CD4-positive, alpha-beta T cell treated with Interferon gamma for 1 hour (primary cell): ENCODE results near the gene LHCGR.

Source experiments
- DNase-seq: peaks from one replicate; pipeline ENCODE4 v3.0.0-alpha.2; 2020

The LHCGR gene

GRCh38 chr2:48755473-48755872 lies at the start of gene LHCGR:
Gene LHCGR, minus strand, starts transcription at chr2:48755724. Its CDS starts 53 bp downstream, at chr2:48755671.
- no peak for DNase-seq

GRCh38 chr2:48799601-48800000 lies 44.1 kb upstream of the LHCGR start:
- no peak for DNase-seq

GRCh38 chr2:48795065-48795464 lies 39.5 kb upstream of the LHCGR start:
- no peak for DNase-seq

GRCh38 chr2:48793671-48794070 lies 38.1 kb upstream of the LHCGR start:
- no peak for DNase-seq

GRCh38 chr2:48792030-48792429 lies 36.5 kb upstream of the LHCGR start:
- DNase-seq = no peak

DNA sequence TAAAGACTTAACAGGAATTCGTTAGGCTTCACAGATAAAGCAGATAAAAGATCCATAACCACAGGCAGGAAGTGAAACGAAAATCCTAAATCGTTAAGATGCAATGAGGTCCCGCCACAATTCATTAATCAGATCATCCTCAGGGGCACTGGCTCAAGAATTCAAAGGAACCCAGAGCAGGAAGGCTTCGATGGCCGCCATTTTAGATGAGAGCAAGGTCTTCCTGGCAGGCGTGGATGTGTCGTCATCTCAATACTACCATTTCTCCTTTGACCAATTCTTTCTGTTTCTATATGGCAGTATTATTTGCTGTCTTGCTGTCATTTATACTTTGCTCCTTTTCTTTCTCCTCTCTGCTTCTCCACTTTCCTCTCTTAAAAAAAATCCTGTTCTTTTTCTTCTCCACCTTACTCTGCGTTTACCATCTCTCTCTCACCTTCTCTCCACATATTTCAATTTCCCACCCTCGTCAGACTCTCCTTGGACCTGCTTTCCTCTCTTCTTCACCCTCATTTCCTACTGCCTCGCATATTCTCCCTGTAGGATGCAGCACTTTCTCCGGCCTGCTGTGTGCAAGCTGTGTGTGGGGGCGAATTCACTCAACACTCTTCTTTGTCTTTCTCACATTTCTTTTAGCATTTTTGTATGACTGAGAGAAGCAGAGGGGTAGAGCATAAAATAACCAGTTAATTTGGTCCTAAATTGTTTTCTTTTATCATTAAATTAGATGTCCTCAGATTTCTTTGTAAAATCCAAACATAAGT lies 35.1 kb upstream of the LHCGR start:
- no peak for DNase-seq

DNA sequence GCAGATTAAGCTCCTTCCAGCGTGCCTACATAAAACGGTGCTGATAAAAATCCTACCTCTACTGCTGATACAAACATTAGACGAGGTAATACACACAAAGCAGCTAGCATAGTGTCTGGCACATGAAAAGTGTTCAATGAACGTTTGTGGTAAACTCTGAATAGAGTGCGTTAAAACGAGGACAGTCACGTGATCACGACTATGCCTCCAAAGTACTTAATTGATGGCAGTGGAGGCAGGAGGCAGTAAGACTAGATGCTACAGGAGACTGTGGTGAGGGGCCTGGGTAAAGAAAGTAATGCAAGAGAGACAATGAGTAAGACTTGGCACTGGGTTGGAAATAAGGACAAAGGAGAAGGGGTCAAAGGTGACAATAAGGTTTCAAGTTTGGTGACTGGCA lies 32.1 kb upstream of the LHCGR start:
- no peak for DNase-seq

GRCh38 chr2:48781366-48781765 lies 25.8 kb upstream of the LHCGR start:
- DNase-seq = no peak

GRCh38 chr2:48779019-48779716 lies 23.6 kb upstream of the LHCGR start:
- DNase-seq = no peak

DNA sequence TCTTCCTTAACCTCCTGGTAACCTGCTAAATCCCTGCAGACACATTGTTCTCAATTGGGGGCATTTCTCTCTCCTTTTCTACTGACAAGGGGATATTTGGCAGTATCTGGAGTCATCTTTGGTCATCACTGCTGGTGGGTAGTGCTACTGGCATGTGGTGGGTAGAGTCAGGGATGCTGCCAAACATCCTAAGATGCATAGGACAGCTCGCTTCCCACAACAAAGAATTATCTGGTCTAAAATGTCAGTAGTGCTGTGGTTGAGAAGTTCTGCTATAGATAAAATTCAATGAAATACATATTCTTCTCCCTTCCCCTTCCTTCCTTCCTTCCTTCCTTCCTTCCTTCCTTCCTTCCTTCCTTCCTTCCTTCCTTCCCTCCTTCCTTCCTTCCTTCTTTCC lies 18.7 kb upstream of the LHCGR start:
- DNase-seq = no peak

- no peak for DNase-seq
Measured at GRCh38 chr2:48771241-48772014, 15.9 kb upstream of the LHCGR start.

GRCh38 chr2:48770181-48770580 lies 14.7 kb upstream of the LHCGR start:
- no peak for DNase-seq

DNA sequence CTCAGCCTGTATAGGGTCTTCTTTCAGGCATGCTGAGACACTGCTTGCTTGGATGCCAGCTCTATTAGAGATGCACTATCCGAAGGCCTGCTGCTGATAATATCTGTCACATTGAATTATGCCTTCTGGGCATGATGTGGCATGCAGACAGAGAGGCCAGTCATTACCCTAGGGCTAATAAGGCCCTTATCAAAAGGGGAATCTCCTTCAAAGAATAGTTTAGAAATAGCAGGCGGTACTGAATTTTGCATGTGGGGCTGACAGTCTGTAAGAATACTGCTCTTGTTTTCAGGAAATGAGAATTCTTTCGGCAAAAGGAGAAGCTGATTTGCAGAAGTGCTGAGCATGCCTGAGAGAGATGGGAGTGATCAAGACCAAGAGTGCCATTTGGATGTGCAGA lies 13.1 kb upstream of the LHCGR start:
- DNase-seq = no peak

DNA sequence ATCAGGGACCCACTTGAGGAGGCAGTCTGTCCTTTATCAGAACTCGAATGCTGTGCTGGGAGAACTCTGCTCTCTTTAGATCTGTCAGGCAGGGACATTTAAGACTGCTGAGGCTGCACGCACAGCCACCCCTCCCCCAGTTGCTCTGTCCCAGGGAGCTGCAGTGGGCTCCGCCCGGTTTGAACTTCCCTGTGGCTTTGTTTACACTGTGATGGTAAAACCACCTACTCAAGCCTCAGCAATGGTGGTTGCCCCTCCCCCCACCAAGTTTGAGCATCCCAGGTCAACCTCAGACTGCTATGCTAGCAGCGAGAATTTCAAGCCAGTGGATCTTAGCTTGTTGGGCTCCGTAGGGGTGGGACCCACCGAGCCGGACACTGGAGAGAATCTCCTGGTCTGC lies 11.8 kb upstream of the LHCGR start:
- no peak for DNase-seq

DNA sequence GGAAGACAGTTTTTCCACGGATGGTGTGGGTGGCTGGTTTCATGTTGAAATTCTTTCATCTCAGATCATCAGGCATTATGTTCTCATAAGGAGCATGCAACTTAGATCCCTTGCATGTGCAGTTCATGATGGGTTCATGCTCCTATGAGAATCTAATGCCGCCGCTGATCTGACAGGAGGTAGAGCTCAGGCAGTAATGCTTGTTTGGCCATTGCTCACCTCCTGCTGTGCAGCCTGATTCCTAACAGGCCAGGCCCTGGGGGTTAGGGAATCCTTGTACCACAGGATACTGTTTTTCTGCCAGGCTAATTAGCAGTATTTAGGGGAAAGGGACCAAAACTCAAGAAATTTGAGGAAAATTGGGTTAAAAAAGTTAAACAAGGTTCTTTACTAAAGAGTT lies 5.3 kb upstream of the LHCGR start:
- DNase-seq = no peak

DNA sequence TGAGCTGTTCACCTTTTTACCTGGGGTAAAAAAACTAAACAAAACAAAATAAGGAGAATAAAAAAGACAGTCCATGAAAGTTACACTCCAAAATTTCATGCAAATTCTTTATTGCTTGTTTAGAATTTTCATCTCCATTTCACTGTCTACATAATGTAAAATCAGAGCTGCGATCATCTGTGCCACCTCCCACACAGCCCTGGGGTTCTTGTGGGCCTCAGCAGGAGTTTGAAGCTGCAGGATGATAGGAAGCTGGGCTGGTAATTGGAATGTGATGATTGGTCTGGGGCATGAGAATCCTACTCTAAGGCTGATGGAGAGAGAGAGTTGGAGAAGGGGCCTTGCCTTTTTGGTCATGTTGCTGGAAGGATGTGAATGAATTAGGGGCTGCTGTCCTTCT lies 4.2 kb upstream of the LHCGR start:
- DNase-seq = no peak

- no peak for DNase-seq
Measured at GRCh38 chr2:48756289-48756688, 765 bp upstream of the LHCGR start.

GRCh38 chr2:48754874-48755273 lies 650 bp downstream of the LHCGR start:
- DNase-seq = no peak

DNA sequence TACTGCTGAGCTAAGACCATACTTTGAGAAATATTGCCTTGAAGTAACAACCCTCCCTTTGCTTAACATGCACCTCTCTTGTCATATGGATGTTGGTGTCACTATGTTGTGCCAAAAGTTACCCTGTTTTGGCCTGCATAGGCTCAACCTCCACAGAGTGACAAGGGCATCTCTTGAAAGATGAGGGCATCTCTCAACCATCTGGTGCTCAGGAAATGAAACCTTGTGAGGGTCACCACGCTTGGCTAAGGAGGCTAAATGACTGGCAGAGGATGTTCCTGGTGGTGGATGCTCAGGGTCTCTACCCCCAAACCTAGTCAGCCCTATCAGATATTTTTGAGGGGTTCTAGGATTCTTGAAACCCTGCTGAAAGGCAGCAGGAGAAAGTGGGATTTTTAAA lies 2.3 kb downstream of the LHCGR start:
- no peak for DNase-seq

DNA sequence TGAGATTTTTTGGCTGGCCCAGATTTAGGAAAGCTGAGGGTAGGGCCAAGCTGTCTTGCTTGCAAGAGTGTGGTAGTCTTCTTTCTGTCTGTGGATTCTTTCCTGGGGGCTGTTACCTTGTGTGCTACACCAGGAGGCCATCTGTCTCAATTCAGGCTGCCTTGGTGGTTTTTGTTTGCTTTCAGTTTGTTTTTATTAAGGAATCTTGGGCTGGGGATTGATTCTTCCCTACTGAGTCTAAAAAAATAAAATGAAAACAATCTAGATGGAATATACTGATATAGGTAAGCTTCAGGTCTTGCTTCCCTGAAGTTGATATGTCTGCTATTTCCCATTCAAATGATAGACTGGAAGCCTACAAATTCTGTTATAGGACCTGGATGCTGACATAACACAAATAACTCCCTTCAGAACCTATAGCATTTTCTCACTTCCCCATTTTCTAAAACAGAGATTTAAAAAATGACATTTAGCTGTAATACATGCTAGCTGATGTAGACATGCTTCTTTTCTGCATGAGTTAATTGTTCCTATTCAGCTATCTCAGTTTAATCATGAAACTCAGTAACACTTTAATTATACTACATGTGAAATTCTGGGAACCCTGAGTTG lies 5.3 kb downstream of the LHCGR start:
- no peak for DNase-seq

GRCh38 chr2:48749291-48750127 lies 6.0 kb downstream of the LHCGR start:
- DNase-seq = no peak

- no peak for DNase-seq
Measured at GRCh38 chr2:48747319-48747718, 8.2 kb downstream of the LHCGR start.
